ENCODE results near the gene ZNF682.
"Not testable (repeated sequence)": the region's sequence is repeated elsewhere in the genome, so short reads cannot be mapped to it uniquely, and the experiment has no call there.

The ZNF682 gene

DNA sequence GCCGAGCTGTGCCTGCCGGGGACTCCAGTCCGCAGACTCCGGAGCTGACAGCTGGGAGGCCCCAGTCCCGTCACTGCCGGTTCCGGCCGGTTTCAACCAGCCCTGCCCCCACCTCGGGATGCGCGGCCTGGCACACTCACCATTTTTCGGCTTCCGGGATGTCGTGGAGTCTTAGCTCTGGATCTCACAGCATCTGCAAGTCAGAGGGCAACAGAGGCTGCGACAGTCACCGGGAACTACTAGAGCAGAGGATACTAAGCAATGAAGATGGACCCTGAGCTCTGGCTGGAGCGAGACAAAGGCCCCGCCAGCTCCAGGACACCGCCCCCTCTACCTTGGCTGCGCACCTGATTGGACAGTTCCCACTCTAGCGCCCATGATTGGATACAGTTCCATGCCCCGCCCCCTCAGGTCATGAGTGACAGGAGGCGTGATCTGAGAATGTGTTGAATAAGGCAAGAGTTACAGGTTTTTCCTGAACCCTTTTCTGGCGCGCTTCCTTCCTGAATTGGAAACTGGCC, at the start of gene ZNF682:
Gene ZNF682 (minus strand): TSS at position 303 of the 521 bp plus-strand sequence. CDS start 160 bp downstream, at position 143.
- DNase-seq: peak; percentile 98

DNA sequence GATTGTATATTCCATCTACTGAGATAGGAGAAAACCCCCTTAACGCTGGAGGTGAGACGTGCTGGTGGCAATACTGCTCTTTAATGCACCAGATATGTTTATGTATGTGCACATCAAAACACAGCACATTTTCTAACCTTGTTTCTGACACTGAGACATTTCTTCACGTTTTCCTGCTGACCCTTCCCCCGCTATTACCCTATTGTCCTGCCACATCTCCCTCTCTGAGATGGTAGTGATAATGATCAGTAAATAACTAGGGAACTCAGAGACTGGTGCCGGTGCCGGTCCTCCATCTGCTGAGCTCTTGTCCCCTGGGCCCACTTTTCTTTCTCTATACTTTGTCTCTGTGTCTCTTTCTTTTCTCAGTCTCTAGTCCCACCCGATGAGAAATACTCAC, 43.6 kb upstream of the ZNF682 start:
- DNase-seq: peak; percentile 59

DNA sequence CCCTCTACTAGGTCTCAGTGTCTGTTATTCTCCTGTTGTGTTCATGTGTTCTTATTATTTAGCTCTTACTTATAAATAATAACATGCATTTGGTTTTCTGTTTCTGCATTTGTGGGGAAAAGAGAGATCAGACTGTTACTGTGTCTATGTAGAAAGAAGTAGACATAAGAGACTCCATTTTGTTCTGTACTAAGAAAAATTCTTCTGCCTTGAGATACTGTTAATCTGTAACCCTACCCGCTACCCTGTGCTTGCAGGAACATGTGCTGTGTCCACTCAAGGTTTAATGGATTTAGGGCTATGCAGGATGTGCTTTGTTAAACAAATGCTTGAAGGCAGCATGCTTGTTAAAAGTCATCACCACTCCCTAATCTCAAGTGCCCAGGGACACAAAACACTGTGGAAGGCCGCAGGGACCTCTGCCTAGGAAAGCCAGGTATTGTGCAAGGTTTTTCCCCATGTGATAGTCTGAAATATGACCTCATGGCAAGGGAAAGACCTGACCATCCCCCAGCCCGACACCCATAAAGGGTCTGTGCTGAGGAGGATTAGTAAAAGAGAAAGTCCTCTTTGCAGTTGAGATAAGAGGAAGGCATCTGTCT, 43.0 kb upstream of the ZNF682 start:
- DNase-seq: peak; percentile 86

DNA sequence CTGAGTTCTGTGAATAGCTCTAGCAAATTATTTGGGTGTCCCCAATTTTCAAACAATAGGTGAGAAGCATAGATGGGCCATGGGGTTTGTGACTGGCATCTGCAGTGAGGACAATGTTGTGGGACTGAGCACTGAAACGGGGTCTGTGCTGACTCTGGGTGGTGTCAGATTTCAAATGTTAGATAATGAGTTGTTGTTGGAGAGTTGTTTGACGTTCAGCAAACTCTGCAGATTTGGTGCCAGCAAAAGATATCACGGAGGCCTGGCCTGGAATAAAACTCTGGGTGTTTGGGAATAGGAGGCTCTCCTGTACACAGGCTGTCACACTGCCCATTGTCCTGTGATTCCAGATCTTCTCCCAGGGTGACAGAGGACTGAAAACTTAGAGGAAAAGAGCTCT, 41.4 kb upstream of the ZNF682 start:
- DNase-seq: no peak

DNA sequence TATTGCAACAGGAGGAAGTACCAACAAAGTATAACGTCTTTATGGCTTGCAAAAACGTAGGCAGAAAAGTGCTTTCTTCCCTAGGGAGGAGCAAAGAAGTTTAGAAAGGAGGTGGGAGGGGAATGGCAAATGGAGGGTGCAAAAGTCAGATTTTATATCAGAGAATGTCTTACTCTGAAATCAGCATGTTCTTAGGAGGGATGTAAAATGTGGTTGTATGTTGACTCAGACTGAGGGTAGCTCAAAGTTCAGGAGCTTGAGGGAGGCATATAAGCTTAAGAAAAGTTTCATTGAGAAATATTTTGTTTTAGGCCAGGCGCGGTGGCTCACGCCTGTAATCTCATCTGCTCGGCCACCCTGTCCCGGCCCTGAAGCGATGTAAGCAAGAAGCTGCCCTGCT, 40.2 kb upstream of the ZNF682 start:
- no peak for DNase-seq

DNA sequence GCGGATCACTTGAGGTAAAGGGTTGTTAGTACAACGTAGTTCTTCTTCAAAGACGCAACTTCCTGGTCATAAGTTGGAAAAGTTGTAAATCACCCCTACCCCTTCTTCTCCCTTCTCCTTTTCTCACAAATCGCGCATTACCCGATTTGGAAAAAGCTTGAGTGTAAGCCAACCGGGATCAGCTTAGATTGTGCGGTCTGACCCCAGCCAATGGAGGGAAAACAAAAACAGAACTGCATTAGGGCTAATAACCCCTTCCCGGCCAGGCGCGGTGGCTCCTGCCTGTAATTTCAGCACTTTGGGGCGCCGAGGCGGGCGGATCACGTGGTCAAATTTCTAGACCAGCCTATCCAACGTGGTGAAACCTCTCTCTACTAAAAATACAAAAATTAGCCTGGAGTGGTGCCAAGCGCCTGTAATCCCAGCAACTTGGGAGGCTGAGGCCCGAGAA, 39.3 kb upstream of the ZNF682 start:
- DNase-seq: peak; percentile 69

DNA sequence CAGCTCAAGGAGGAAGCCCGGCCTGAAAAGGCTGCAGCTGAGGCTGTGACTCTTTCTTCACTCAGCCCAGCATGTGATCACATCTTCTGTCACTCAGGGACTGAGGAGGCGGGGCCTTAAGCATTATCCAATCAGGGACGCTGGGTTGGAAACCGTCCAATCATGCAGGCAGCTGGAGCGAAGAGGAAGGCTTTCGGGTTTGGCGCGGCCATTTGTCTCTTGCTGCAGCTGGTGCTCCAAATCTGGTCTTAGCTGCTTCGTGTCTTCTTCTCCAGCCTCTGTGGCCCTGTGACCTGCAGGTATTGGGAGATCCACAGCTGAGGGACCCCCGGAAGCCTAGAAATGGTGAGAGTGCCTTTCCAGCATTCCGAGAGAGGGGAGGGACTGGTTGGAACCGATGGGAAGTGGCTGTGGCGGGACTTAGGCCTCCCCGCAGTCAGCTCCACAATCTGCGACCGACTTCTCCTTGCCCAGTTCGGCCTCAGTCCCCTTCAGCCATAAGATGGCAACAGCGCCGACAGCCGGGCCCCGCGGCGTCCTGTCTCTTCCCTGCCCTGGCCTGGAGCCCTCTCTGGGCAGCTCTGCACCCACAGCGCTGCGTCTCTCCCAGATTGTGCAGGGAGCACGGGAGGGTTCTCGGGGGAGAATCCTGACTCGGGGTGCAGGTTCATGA, 38.6 kb upstream of the ZNF682 start, which contains the start of gene ZNF90:
Gene ZNF90 (plus strand): TSS at position 210 of the 673 bp plus-strand sequence. CDS start 133 bp downstream, at position 343.
- peak; percentile 98 for DNase-seq

DNA sequence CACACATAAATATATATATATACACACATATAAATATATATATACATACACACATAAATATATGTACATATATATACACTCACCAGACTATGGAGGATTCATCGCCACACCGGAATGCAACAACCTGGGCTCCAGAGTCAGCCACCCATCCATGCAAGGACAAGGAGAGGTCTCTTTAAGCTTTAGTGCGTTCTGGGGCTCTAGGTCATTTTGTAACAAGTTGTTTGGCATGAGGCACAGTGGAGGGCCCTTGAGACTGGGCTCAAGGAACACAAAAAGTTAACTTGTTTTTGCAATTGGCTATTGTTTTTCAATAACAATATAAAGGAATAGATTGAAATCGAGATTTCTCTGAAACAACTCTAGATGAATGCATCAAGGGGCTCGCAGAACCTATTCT, 33.6 kb upstream of the ZNF682 start:
- DNase-seq: no peak

DNA sequence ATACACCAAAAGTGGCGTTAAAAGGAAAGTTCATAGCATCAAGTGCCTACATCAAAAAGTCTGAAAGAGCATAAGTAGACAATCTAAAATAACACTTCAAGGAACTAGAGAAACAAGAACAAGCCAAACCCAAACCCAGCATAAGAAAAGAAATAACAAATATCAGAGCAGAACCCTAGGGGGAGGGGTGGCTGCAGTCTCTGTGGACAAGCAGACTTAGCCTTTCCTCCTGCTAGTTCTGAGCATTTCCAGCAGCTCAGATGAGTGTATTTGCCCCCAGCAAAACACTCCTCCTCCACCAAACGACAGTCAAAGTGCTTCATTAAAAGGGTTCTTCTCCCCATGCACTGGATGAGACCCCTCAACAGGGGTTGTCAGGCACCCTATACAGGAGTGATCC, 31.4 kb upstream of the ZNF682 start:
- DNase-seq: no peak

DNA sequence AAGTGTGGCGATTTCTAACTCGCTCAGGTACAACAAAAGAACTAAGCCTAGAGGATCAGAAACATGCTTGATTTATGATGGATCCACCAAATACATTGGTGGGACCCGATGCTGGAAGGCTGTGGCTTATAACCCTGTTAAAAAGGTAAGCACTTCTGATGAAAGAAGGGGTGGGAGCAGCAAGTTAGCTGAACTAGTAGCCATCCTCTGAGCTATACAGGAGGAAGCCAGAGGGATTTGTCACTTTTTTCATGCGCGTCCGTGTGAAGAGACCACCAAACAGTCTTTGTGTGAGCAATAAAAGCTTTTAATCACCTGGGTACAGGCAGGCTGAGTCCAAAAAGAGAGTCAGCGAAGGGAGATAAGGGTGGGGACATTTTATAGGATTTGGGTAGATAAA, 29.3 kb upstream of the ZNF682 start:
- not testable (repeated sequence) for DNase-seq

DNA sequence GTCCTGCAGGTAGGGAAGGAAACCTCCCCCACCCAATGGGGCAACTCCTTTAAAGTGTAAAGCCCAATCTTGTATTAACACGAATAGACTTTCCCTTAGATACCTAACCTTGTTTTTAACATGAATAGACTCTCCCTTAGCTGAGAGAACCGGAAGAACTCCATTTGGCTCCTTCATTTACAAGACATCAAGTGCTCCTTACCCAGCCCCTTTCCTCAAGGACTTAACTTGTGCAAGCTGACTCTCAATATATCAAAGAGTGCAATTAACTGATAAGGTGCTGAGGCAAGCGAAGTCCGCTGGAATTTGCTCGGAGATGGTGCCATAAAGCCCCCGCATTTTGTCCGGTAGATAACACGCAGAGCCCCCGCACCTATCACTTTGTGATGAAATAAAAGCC, 28.6 kb upstream of the ZNF682 start:
- DNase-seq: no peak

DNA sequence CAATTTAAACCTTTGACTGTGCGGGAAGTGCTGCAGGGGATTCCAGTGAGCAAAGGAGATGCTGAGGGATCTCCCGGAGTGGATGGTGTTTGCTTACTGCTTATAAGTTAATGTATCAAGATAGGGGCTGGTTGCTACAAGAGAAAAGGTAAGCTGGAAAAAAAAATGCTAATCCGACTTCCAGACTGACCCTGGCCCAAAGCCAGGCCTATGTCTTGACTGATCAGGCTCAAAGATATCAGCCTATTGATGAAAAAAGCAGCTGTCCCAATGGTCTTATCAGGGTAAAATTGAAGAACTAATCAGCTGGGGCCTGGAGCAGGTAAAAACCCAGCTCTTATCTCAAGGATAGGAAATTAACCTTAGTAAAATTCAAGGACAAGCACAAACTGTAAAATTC, 27.6 kb upstream of the ZNF682 start:
- no peak for DNase-seq

DNA sequence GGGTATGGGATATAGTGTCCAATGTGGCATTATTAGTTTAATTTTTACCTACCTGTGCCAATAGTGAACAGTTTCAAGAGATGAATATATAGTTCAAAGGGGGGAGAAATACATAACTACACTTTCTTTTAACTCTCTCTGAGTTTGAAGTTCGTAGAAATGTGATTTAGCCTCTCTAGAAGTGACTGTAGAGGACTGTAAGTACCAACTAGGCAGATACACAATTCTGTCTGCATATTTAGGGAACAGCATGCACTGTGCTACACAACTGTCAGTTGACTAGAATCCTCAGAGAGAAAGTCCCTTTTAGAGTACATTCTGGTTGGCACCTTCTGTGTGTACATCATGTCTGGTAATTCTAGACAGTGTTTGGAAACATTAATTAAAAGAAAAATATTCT, 21.0 kb upstream of the ZNF682 start:
- DNase-seq: no peak

DNA sequence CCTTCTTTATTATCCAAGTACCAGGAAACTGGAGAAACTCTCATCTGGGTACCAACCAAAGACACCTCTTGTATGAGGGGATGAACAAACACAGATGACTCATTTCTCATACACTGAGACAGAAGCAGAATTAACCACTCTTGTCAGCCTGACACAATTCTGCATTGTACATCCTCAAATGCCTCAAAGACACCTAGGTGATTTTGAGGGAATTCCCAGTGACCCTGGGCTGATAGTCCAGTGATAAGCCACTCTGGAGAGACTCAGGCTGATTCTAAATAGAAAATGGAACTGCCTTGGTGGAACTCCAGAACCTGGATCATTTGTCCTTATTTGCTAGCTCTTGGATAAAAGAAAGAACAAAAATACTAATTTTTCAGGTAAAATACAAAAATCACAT, 19.4 kb upstream of the ZNF682 start:
- not testable (repeated sequence) for DNase-seq

DNA sequence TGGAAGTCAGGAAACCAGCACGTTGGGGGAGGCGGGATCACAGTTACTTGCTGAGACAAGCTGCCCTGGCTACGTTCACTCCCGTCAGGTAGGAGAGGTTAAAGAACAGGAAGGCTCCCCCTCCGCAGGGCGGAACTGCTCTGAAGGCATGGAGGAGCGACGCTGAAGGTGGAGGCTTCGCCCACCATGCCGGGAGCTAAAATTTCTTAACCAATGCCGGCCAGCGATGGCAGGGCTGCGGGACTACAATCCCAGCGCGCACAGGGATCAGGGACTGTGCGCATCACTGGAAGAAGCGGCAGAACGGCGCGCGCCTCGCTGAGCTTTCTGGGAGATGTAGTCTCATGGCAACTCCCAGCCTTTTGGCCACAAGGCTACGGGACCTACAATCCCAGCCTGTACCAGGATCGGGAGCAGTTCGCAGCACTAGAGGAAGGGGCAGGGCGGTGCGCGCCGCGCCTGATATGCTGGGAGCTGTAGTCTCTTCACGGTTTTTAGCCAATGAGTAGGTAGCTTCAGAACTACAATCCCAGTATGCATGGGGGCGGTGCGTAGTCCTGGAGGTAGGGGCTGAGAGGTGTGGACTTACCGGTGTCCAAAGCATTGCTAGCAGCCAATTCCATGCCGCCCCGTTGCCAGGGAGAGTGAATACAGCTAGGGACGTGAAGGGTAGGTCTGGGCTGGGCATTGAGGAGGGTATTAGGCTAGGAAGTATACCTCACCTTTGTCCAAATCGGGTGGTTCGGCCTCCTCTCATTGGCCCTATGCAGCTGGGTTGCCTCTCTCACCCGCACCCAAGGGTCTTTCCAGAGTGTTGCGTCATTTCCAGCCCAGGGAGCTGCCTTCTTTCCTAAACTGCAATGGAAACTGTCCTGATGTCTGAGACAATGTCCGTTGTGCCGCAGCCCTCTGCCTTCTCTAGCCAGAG, 12.8 kb upstream of the ZNF682 start:
- DNase-seq: peak; percentile 100

DNA sequence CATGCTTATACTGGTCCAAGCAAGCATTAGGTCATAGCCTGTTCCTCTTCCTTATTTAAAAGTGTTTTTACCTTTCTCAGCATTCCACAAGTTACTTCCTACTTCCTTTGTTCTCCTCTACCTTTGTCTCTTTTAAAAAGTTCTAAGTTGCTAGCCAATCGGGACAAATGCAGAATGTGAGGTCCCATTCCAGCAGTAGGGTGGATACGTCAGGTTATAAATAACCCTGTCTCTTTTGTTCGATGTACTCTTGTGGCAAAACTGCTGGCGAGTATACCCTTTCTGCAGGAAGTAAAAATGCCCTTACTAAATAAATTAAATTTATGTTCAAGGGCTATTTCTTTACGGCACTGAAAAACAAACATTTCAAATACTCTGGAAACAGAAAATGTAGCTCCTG, 6.4 kb upstream of the ZNF682 start:
- not testable (repeated sequence) for DNase-seq

DNA sequence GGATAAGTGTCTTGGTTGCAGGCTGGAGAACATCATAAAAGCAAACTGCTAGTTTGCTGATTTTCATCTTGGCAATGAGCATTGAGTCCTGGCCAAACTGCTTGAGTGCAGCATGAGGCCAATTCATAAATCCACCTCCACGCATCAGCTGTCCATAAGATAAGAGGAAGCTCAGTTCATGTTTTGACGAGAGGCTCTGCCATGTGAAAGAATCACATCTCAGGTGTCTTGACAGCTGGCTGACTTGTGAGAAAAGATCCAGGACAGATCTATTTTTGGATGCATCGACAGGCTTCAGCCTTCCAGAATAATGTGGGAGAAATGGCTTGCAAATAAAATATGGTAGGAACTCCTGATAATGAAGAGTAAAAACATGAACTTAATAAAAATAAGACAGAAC, 5.4 kb upstream of the ZNF682 start:
- no peak for DNase-seq

DNA sequence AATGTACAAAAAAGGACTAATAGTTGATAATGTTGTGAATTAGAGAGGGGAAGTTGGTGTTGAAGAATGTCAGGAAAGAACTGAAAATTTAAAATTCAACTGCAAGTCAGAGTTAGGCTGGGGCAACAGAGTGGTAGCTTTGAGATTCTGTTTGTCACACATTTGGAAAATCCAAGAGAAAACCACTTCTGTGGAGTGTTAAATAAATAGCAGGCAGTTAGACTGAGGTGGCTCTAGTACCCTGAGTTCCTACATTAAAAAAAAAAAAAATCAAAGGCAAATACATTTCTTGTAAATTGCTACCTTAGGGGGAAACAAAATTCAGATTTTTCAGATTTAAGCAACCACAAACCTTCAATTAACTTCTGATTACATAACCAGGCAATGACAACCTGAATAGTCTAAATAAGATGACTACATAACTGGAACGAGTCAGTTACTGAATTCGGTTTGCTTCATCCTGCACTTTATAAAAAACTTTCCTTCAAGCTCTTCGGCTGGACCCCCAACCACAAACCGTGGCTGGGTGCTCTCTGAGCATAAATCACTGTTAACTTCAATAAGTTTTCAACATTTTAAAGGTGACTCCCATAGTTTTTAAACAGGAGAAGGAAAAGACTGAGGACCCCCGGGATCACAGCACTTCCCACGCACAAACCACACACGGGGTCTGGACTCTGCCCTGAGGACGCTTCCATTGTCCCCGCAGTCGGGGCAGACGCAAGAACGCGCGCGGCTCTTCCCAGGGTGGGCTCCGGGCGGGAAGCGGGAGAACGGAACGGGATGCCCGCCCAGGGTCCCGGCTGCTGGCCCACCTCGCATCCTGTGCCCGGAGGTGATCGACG, 725 bp downstream of the ZNF682 start:
- no peak for DNase-seq

DNA sequence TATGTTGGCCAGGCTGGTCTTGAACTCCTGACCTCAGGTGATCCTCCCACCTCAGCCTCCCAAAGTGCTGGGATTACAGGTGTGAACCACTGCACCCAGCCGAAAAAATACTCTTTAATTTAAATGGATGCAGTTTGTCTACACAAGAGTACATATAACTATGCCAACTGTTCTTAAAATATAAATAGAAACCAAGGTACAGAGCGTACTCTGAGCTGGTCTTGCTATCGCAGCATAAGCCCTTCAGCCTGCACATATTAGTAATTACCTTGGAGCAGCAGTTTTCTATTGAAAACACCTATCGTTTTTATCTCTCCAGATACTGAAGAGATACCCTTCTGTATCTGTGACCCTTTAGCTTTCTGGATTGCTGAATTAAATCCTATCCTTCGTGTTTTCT, 3.4 kb downstream of the ZNF682 start:
- DNase-seq: no peak

DNA sequence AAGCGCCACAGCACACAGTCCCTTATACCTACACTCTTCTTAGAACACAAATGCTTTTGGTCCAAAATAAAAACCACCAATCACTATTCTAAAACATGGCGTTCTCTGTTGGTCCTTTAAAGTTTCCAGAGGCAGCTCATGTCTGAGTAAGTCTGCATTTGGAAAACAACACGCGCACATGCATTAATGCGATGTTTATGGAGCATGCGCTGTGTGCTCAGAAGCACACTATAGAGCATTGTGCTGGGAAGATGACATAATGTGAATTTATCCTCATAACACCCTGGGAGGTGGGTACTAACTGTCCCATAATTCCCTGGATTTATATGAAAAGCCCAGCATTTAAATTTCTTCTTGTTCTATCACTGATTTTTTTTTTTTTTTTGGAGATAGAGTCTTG, 10.7 kb downstream of the ZNF682 start:
- no peak for DNase-seq

DNA sequence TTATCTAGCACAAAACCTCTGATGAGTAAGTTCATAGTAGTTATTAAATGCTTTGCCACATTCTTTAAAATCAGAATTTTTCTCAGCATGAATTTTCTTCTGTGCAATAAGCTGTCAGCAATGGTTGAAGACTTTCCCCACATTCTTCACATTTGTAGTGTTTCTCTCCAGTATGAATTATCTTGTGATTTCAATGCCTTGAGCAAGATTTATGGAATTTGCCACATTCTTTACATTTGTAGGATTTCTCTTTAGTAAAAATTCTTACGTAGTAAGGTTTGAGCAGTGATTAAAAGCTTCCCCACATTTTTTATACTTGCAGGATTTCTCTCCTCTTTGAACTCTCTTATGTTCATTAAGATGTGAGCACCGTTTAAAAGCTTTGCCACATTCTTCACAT, 33.6 kb downstream of the ZNF682 start:
- no peak for DNase-seq

DNA sequence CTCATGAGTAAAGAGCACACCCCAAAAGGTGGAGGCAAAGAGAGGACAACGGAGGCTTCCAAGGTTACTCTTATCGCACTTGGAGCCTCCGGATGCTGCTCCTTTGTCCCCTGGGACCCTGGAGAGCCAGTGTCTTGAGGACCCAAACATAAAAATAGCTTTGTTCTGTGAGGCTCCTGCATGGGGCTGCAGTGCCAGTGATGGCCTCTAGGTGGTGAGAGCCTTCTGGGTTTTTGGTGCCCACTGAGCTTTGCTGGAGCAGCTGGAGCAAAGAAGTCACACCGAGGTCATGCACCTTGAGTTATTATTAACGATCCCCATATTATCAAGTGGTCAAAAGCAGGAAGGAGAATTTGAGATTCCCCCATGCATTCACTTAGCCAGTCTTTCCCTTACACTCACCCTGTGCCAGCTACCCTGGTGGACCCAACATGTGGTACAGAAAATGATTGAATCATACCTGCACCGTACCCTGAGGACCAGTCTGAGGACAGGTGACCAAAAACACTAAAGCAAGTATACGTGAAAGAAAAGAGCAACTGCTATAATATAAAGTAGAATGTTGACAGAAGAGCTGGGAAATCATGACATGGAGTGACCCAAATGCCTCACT, 41.5 kb downstream of the ZNF682 start:
- no peak for DNase-seq
